ENCODE results near the gene MED12L.

DNA sequence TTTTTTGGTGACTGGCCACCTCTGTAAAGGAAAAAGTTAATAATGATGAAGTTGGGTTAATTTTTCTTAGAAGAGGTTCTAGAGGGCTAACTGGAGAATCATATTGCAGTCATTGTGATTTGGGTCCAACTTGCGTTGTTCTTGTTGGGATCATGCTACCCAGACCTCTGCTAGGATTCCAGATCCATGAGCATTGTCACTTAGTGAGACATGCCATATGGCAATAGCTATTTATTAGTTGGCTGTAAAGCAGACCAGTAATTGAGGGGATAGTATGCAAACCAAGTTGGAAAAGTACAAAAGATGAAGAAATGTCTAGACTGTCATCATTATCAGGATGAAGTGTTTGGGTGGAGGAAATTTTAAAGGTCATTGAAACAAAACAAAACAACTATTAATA is 329.8 kb downstream of the MED12L start:
- TF ChIP-seq, protein P1, sequence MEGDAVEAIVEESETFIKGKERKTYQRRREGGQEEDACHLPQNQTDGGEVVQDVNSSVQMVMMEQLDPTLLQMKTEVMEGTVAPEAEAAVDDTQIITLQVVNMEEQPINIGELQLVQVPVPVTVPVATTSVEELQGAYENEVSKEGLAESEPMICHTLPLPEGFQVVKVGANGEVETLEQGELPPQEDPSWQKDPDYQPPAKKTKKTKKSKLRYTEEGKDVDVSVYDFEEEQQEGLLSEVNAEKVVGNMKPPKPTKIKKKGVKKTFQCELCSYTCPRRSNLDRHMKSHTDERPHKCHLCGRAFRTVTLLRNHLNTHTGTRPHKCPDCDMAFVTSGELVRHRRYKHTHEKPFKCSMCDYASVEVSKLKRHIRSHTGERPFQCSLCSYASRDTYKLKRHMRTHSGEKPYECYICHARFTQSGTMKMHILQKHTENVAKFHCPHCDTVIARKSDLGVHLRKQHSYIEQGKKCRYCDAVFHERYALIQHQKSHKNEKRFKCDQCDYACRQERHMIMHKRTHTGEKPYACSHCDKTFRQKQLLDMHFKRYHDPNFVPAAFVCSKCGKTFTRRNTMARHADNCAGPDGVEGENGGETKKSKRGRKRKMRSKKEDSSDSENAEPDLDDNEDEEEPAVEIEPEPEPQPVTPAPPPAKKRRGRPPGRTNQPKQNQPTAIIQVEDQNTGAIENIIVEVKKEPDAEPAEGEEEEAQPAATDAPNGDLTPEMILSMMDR (conservative IDR thresholded peaks at IDR 0.05; ENCODE audit: low read length) = no peak
- TF ChIP-seq EZH2phosphoT487 (IDR thresholded peaks at IDR 0.05; ENCODE audit: borderline replicate concordance, low read depth, low read length) = no peak

Measured in OCI-LY7 (cell line).